GM13976 (cell line): ENCODE measurements around the gene TFEC.

Source experiments
- DNase-seq: peaks from one replicate; pipeline ENCODE4 v3.0.0; 2012; ENCODE audit warnings: low spot score
- CTCF ChIP-seq: IDR thresholded peaks from 2 replicates; pipeline ENCODE4 v1.5.1; 2012; ENCODE audit warnings: borderline replicate concordance, mild to moderate bottlenecking; ENCODE audit not compliant: insufficient read depth; ENCODE audit errors: extremely low read depth, missing control alignments, control extremely low read depth
- in situ Hi-C: fragments of 300-500 bp; cut with MboI; formaldehyde crosslinking; loops from one replicate; pipeline ENCODE4 v1.12.0; 2022; ENCODE audit warnings: low sequenced_read_pairs, mixed read lengths, inconsistent platforms; ENCODE audit not compliant: unreplicated experiment

The TFEC gene

GRCh38 chr7:115885550-115885949 lies 145.0 kb downstream of the TFEC start:
- in situ Hi-C loops, result no loop called here

More at GRCh38 chr7:115885550-115885949, 145.0 kb downstream of the TFEC start:
- no peak for TF ChIP-seq CTCF
- DNase-seq, result no peak
